ENCODE data around the gene TMEM121B.

TMEM121B gene

DNA sequence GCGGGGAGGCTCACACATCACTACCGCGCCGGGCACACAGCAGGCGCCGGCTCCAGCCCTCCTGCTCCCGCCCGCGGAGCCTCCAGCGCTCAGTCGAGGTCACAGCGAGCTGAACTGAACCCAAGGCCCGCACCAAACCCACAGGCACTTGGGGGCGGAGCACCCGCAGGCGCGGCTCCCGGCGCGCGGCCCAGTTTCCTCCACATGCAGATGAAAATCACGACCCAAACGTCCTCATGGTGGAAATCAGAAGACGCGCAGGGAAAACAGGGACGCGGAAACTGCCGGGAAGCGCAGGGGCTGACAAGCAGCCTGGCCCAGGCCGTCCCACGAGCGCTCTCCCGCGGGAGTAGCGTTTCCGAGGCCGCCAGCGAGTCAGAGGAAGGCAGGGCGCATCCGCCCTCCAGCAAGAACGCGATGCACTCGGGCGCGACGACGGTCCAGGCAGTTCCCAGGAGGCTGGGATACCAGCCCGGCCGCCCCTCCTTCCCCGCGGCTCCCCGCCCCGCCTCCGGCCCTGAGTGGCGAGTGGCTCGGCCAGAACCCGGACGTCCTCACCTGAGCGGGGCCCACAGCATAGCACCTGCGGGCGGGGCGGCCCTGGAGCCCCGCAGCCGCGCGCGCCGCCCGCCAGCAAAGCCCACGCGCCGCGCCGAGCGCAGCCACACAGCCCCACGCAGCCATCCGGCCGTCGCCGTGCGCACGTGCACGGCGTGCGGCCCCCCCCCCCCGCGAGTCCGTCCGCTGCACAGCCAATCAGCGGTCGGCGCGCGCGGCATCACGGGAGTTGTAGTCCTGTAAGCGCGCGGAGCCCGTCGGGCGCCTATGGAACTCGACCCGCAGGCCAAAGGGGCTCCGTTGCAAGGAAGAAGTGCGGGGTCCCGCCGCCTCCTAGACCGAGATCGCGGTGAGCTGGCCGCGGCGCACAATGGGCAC is 37.7 kb upstream of the TMEM121B start, which contains the start of gene HDHD5:
TSS of gene HDHD5 (minus strand) at position 710 of the 936 bp plus-strand sequence. CDS start at position 684, 26 bp downstream.
- no peaks in the 10 kb centered on the region for H3K9me3 ChIP-seq (ENCODE audit: insufficient read depth, low read depth, low read length)
- H3K4me2 ChIP-seq (ENCODE audit: low read depth, low read length, poor library complexity, severe bottlenecking), result peak within 1 kb of the TSS; percentile 79
- no peak for TF ChIP-seq EZH2phosphoT487 (IDR thresholded peaks at IDR 0.05; ENCODE audit: borderline replicate concordance)
- TF ChIP-seq, protein P1, sequence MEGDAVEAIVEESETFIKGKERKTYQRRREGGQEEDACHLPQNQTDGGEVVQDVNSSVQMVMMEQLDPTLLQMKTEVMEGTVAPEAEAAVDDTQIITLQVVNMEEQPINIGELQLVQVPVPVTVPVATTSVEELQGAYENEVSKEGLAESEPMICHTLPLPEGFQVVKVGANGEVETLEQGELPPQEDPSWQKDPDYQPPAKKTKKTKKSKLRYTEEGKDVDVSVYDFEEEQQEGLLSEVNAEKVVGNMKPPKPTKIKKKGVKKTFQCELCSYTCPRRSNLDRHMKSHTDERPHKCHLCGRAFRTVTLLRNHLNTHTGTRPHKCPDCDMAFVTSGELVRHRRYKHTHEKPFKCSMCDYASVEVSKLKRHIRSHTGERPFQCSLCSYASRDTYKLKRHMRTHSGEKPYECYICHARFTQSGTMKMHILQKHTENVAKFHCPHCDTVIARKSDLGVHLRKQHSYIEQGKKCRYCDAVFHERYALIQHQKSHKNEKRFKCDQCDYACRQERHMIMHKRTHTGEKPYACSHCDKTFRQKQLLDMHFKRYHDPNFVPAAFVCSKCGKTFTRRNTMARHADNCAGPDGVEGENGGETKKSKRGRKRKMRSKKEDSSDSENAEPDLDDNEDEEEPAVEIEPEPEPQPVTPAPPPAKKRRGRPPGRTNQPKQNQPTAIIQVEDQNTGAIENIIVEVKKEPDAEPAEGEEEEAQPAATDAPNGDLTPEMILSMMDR (conservative IDR thresholded peaks at IDR 0.05; ENCODE audit: low read length), result no peak
- H3K36me3 ChIP-seq (ENCODE audit: insufficient read depth, low read length), result no peaks in the 10 kb centered on the region
- H3K9ac ChIP-seq (ENCODE audit: low read depth, low read length, poor library complexity, severe bottlenecking), result peak within 1 kb of the TSS; percentile 69
- H3K4me1 ChIP-seq (ENCODE audit: insufficient read depth, low read length, poor library complexity, severe bottlenecking), result peaks cover 23% of the 10 kb centered on the region
- H3F3A ChIP-seq (ENCODE audit: low read depth), result no peaks in the 10 kb centered on the region
- peak within 1 kb of the TSS; percentile 95 for H2AFZ ChIP-seq (ENCODE audit: low read length)
- H3K9me2 ChIP-seq (replicated peaks; ENCODE audit: low read depth, low read length), result no peaks in the 10 kb centered on the region
- peak within 1 kb of the TSS; percentile 78 for H3K4me3 ChIP-seq (ENCODE audit: low read length, poor library complexity, severe bottlenecking)
- H3K27me3 ChIP-seq (ENCODE audit: insufficient read depth, low read length, poor library complexity, severe bottlenecking), result no peaks in the 10 kb centered on the region
- peaks cover 49% of the 10 kb centered on the region for H3K79me2 ChIP-seq (ENCODE audit: insufficient read depth, low read length)
- peaks cover 26% of the 10 kb centered on the region for H4K20me1 ChIP-seq (ENCODE audit: insufficient read depth, low read length, poor library complexity, severe bottlenecking)

DNA sequence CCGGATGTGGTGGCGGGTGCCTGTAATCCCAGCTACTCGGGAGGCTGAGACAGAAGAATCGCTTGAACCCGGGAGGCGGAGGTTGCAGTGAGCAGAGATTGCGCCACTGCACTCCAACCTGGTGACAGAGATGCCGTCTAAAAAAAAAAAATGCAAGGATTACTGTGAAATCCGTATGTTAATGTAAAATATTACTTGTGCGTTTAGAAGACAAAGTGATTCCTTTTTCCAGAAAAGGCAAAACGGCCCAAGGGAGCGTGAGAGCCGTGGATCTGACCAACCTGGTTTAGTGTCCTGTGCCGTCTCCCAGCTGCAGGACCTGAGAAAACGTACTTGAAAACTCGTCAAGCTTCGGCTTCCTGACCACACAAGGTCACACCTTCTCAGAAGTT is 37.0 kb upstream of the TMEM121B start:
- Histone ChIP-seq H3F3A (ENCODE audit: low read depth) (no peaks in the 10 kb centered on the region), H3K79me2 (ENCODE audit: insufficient read depth, low read length) (peaks cover 56% of the 10 kb centered on the region), H3K27me3 (ENCODE audit: insufficient read depth, low read length, poor library complexity, severe bottlenecking) (no peaks in the 10 kb centered on the region), H4K20me1 (ENCODE audit: insufficient read depth, low read length, poor library complexity, severe bottlenecking) (peaks cover 32% of the 10 kb centered on the region), H3K36me3 (ENCODE audit: insufficient read depth, low read length) (no peaks in the 10 kb centered on the region), H3K4me2 (ENCODE audit: low read depth, low read length, poor library complexity, severe bottlenecking) (peak overlapping the region; percentile 79), H3K9ac (ENCODE audit: low read depth, low read length, poor library complexity, severe bottlenecking) (peak overlapping the region; percentile 69), H3K4me1 (ENCODE audit: insufficient read depth, low read length, poor library complexity, severe bottlenecking) (peaks cover 30% of the 10 kb centered on the region), H3K4me3 (ENCODE audit: low read length, poor library complexity, severe bottlenecking) (peak overlapping the region; percentile 78), H3K9me3 (ENCODE audit: insufficient read depth, low read depth, low read length) (no peaks in the 10 kb centered on the region), H2AFZ (ENCODE audit: low read length) (peak overlapping the region; percentile 84; the same call in 1 of the 2 replicates), H3K9me2 (replicated peaks; ENCODE audit: low read depth, low read length) (no peaks in the 10 kb centered on the region)
- TF ChIP-seq, protein P1 (conservative IDR thresholded peaks at IDR 0.05; ENCODE audit: low read length), result no peak
- TF ChIP-seq EZH2phosphoT487 (IDR thresholded peaks at IDR 0.05; ENCODE audit: borderline replicate concordance), result no peak

DNA sequence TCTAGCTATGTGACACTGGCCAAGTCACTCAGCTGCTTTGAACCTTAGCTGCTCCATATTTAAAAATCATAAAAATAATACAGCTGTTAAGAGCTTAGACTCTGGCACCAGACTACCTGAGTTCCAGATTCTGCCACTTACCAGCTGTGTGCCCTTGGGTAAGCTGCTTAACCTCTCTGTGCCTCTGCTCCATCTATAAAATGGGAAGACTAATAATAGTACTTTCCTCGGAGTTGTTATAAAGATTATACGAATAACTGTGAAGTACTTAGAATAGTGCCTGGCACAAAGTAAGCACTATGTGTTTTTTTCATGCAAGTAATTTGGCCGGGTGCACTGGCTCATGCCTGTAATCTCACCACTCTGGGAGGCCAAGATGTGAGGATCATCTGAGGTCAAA is 36.6 kb upstream of the TMEM121B start:
- TF ChIP-seq, protein P1 (conservative IDR thresholded peaks at IDR 0.05; ENCODE audit: low read length), result no peak
- TF ChIP-seq EZH2phosphoT487 (IDR thresholded peaks at IDR 0.05; ENCODE audit: borderline replicate concordance), result no peak
- no peak overlapping the region for H2AFZ ChIP-seq (ENCODE audit: low read length)
- H3K27me3 ChIP-seq (ENCODE audit: insufficient read depth, low read length, poor library complexity, severe bottlenecking), result no peaks in the 10 kb centered on the region
- H3K36me3 ChIP-seq (ENCODE audit: insufficient read depth, low read length), result no peaks in the 10 kb centered on the region
- H4K20me1 ChIP-seq (ENCODE audit: insufficient read depth, low read length, poor library complexity, severe bottlenecking), result peaks cover 37% of the 10 kb centered on the region
- H3K9me3 ChIP-seq (ENCODE audit: insufficient read depth, low read depth, low read length), result no peaks in the 10 kb centered on the region
- peaks cover 34% of the 10 kb centered on the region for H3K4me1 ChIP-seq (ENCODE audit: insufficient read depth, low read length, poor library complexity, severe bottlenecking)
- H3K9ac ChIP-seq (ENCODE audit: low read depth, low read length, poor library complexity, severe bottlenecking), result peak overlapping the region; percentile 69
- H3K4me2 ChIP-seq (ENCODE audit: low read depth, low read length, poor library complexity, severe bottlenecking), result peak overlapping the region; percentile 79
- H3K4me3 ChIP-seq (ENCODE audit: low read length, poor library complexity, severe bottlenecking), result peak overlapping the region; percentile 78
- H3K79me2 ChIP-seq (ENCODE audit: insufficient read depth, low read length), result peaks cover 60% of the 10 kb centered on the region
- no peaks in the 10 kb centered on the region for H3K9me2 ChIP-seq (replicated peaks; ENCODE audit: low read depth, low read length)
- H3F3A ChIP-seq (ENCODE audit: low read depth), result no peaks in the 10 kb centered on the region
